HAP-1 (cell line): ENCODE results near the gene ZSWIM1.

Source experiments
- DNase-seq, 2 experiments: peaks; one replicate each; pipeline ENCODE4 v3.0.0-alpha.2; 2016 to 2020; ENCODE audit warnings: low spot score in 2 of 2
- H3K27me3 ChIP-seq: fragments of 250-450 bp; sonication (Bioruptor Pico); 2 replicates; pipeline ENCODE4 v1.5.1; 2020; ENCODE audit warnings: low read depth, mild to moderate bottlenecking, moderate library complexity
- H3K36me3 ChIP-seq: fragments of 250-450 bp; sonication (Bioruptor Pico); replicated peaks from 2 replicates; pipeline ENCODE4 v1.5.1; 2020; ENCODE audit warnings: mild to moderate bottlenecking
- H3K4me1 ChIP-seq: fragments of 250-450 bp; sonication (Bioruptor Pico); 2 replicates; pipeline ENCODE4 v1.5.1; 2020; ENCODE audit warnings: mild to moderate bottlenecking
- H3K4me3 ChIP-seq: fragments of 250-450 bp; sonication (Bioruptor Pico); 2 replicates; pipeline ENCODE4 v1.5.1; 2020; ENCODE audit warnings: mild to moderate bottlenecking, moderate library complexity
- H3K9me3 ChIP-seq: fragments of 250-450 bp; sonication (Bioruptor Pico); 2 replicates; pipeline ENCODE4 v1.5.1; 2020; ENCODE audit warnings: mild to moderate bottlenecking, moderate library complexity
- in situ Hi-C: fragments of 300-500 bp; cut with MboI; formaldehyde crosslinking; loops from 3 replicates; pipeline ENCODE4 v1.14.3; 2020; ENCODE audit warnings: low sequenced_read_pairs, inconsistent platforms, mixed read lengths

ZSWIM1 gene

GRCh38 chr20:45880988-45881788 lies at the start of gene ZSWIM1:
TSS of gene ZSWIM1 (plus strand) at chr20:45881227. CDS start at chr20:45882593, 1,366 bp downstream.
- no peaks in the 10 kb centered on the region for H3K4me1 ChIP-seq
- peak within 1 kb of the TSS; percentile 51 for H3K4me3 ChIP-seq
- in situ Hi-C loops = no loop called here
- H3K27me3 ChIP-seq = no peaks in the 10 kb centered on the region
- peaks cover 22% of the 10 kb centered on the region for H3K36me3 ChIP-seq
- peak; percentile 96 to 99 for DNase-seq
- no peaks in the 10 kb centered on the region for H3K9me3 ChIP-seq

- Histone ChIP-seq H3K4me3 (no peak overlapping the region), H3K36me3 (no peaks in the 10 kb centered on the region), H3K27me3 (no peaks in the 10 kb centered on the region), H3K4me1 (peaks cover 16% of the 10 kb centered on the region), H3K9me3 (no peaks in the 10 kb centered on the region)
- in situ Hi-C loops = no loop called here
- no peak for DNase-seq
Observed at GRCh38 chr20:45832619-45833018, 48.4 kb upstream of the ZSWIM1 start.

- H3K4me3 ChIP-seq = peak within 1 kb of the TSS; percentile 51
- H3K36me3 ChIP-seq = no peaks in the 10 kb centered on the region
- no peaks in the 10 kb centered on the region for H3K27me3 ChIP-seq
- H3K4me1 ChIP-seq = peaks cover 16% of the 10 kb centered on the region
- no peaks in the 10 kb centered on the region for H3K9me3 ChIP-seq
- DNase-seq = peak; percentile 64 to 90
- in situ Hi-C loops = no loop called here
Observed at GRCh38 chr20:45833030-45833882, 47.8 kb upstream of the ZSWIM1 start, which contains the start of gene SNX21. TSS of gene SNX21 (plus strand) at chr20:45833799. CDS start at chr20:45833920, 121 bp downstream.

GRCh38 chr20:45833883-45834796 lies 46.9 kb upstream of the ZSWIM1 start:
- no peaks in the 10 kb centered on the region for H3K9me3 ChIP-seq
- H3K27me3 ChIP-seq = no peaks in the 10 kb centered on the region
- in situ Hi-C loops = no loop called here
- H3K4me1 ChIP-seq = peaks cover 16% of the 10 kb centered on the region
- peak; percentile 60 to 78 for DNase-seq
- H3K36me3 ChIP-seq = no peaks in the 10 kb centered on the region
- peak overlapping the region; percentile 51 for H3K4me3 ChIP-seq

GRCh38 chr20:45834797-45835161 lies 46.2 kb upstream of the ZSWIM1 start:
- Histone ChIP-seq H3K4me1 (peaks cover 16% of the 10 kb centered on the region), H3K36me3 (no peaks in the 10 kb centered on the region; the same call in 1 of the 2 replicates), H3K4me3 (peak overlapping the region; percentile 51), H3K9me3 (no peaks in the 10 kb centered on the region), H3K27me3 (no peaks in the 10 kb centered on the region)
- in situ Hi-C loops = no loop called here
- DNase-seq = no peak

GRCh38 chr20:45835329-45835765 lies 45.7 kb upstream of the ZSWIM1 start:
- H3K36me3 ChIP-seq = no peaks in the 10 kb centered on the region; the same call in 1 of the 2 replicates
- H3K9me3 ChIP-seq = no peaks in the 10 kb centered on the region
- in situ Hi-C loops = no loop called here
- H3K4me3 ChIP-seq = no peak overlapping the region
- DNase-seq = no peak
- H3K4me1 ChIP-seq = peaks cover 15% of the 10 kb centered on the region
- H3K27me3 ChIP-seq = no peaks in the 10 kb centered on the region

GRCh38 chr20:45835825-45836224 lies 45.2 kb upstream of the ZSWIM1 start:
- no peak for DNase-seq
- in situ Hi-C loops = no loop called here
- no peaks in the 10 kb centered on the region for H3K27me3 ChIP-seq
- H3K36me3 ChIP-seq = no peaks in the 10 kb centered on the region; the same call in 1 of the 2 replicates
- no peak overlapping the region for H3K4me3 ChIP-seq
- no peaks in the 10 kb centered on the region for H3K9me3 ChIP-seq
- peaks cover 12% of the 10 kb centered on the region for H3K4me1 ChIP-seq

GRCh38 chr20:45836841-45837240 lies 44.2 kb upstream of the ZSWIM1 start:
- DNase-seq = no peak
- in situ Hi-C loops = no loop called here
- peaks cover 5% of the 10 kb centered on the region; the same call in 1 of the 2 replicates for H3K36me3 ChIP-seq
- H3K9me3 ChIP-seq = no peaks in the 10 kb centered on the region
- peaks cover 12% of the 10 kb centered on the region for H3K4me1 ChIP-seq
- no peaks in the 10 kb centered on the region for H3K27me3 ChIP-seq
- H3K4me3 ChIP-seq = no peak overlapping the region

- no peak for DNase-seq
- Histone ChIP-seq H3K9me3 (no peaks in the 10 kb centered on the region), H3K4me3 (no peak overlapping the region), H3K36me3 (peaks cover 34% of the 10 kb centered on the region), H3K27me3 (no peaks in the 10 kb centered on the region), H3K4me1 (peaks cover 8% of the 10 kb centered on the region)
- in situ Hi-C loops = no loop called here
Observed at GRCh38 chr20:45840700-45841198, 40.3 kb upstream of the ZSWIM1 start.

GRCh38 chr20:45841407-45842129 lies 39.5 kb upstream of the ZSWIM1 start:
- peaks cover 42% of the 10 kb centered on the region for H3K36me3 ChIP-seq
- no peaks in the 10 kb centered on the region for H3K9me3 ChIP-seq
- peaks cover 8% of the 10 kb centered on the region for H3K4me1 ChIP-seq
- no peaks in the 10 kb centered on the region for H3K27me3 ChIP-seq
- no peak overlapping the region for H3K4me3 ChIP-seq
- in situ Hi-C loops = no loop called here
- no peak for DNase-seq

GRCh38 chr20:45842169-45842812 lies 38.7 kb upstream of the ZSWIM1 start:
- Histone ChIP-seq H3K4me3 (no peak overlapping the region), H3K4me1 (peaks cover 1% of the 10 kb centered on the region; the same call in 1 of the 2 replicates), H3K9me3 (no peaks in the 10 kb centered on the region), H3K27me3 (no peaks in the 10 kb centered on the region), H3K36me3 (peaks cover 42% of the 10 kb centered on the region)
- in situ Hi-C loops = no loop called here
- no peak for DNase-seq

GRCh38 chr20:45843506-45843905 lies 37.5 kb upstream of the ZSWIM1 start:
- no peak overlapping the region for H3K4me3 ChIP-seq
- in situ Hi-C loops = no loop called here
- peaks cover 47% of the 10 kb centered on the region for H3K36me3 ChIP-seq
- no peak for DNase-seq
- no peaks in the 10 kb centered on the region for H3K4me1 ChIP-seq
- H3K27me3 ChIP-seq = no peaks in the 10 kb centered on the region
- no peaks in the 10 kb centered on the region for H3K9me3 ChIP-seq
